H1 (cell line): ENCODE measurements around the gene LMAN2. TPM values are rescaled to one million over a fixed set of nuclear protein-coding genes. Genes with fewer than 3 reads are reported as not detected.

ENCODE experiments used
- ATF2 ChIP-seq: IDR thresholded peaks from 2 replicates; pipeline ENCODE4 v1.6.1; 2012; ENCODE audit warnings: low read length, inconsistent platforms
- CBX5 ChIP-seq: fragments of 300-800, 300-1000 bp; sonication (generic); IDR thresholded peaks from 2 replicates; pipeline ENCODE4 v1.7.1; 2016; ENCODE audit warnings: antibody characterized with exemption, low read length, low read depth
- CBX8 ChIP-seq: fragments of 300-800, 300-1000 bp; sonication (generic); IDR thresholded peaks from 2 replicates; pipeline ENCODE4 v1.7.1; 2016; ENCODE audit warnings: low read depth, low read length, borderline replicate concordance
- CHD1 ChIP-seq: IDR thresholded peaks from 2 replicates; pipeline ENCODE4 v1.6.1; 2012; ENCODE audit warnings: low read depth, low read length, improper control_type of control experiment
- CTBP2 ChIP-seq: IDR thresholded peaks from 2 replicates; pipeline ENCODE4 v1.7.0; 2011; ENCODE audit warnings: borderline replicate concordance, mild to moderate bottlenecking, moderate library complexity, mixed read lengths, low read length; ENCODE audit not compliant: insufficient read depth, insufficient read length
- EGR1 ChIP-seq: IDR thresholded peaks from 2 replicates; pipeline ENCODE4 v1.6.1; 2011; ENCODE audit warnings: low read depth, low read length, borderline replicate concordance
- EP300 ChIP-seq, 2 experiments: IDR thresholded peaks; 1 replicate in 1 of 2; 2 replicates in 1 of 2; pipeline ENCODE4 v1.6.1; 2011 to 2012; ENCODE audit warnings: low read depth in 2 of 2, low read length in 2 of 2, mild to moderate bottlenecking in 2 of 2, borderline replicate concordance in 1 of 2, inconsistent platforms in 1 of 2, moderate library complexity in 1 of 2
- HDAC2 ChIP-seq, 2 experiments: fragments of 300-600 bp in 1 of 2; sonication (generic) in 1 of 2; IDR thresholded peaks; 2 replicates each; pipeline ENCODE4 v1.6.1; 2011 to 2012; ENCODE audit warnings: low read depth in 2 of 2, low read length in 2 of 2, mild to moderate bottlenecking in 2 of 2, moderate library complexity in 2 of 2, borderline replicate concordance in 1 of 2, inconsistent platforms in 1 of 2
- JUN ChIP-seq: IDR thresholded peaks from 2 replicates; pipeline ENCODE4 v1.6.1; 2011; ENCODE audit warnings: low read depth, mild to moderate bottlenecking, improper control_type of control experiment, low read length
- KDM5A ChIP-seq: fragments of 200-600 bp; IDR thresholded peaks from 2 replicates; pipeline ENCODE4 v1.7.1; 2012; ENCODE audit warnings: mild to moderate bottlenecking, low read length, inconsistent platforms, mixed read lengths
- MAFK ChIP-seq: IDR thresholded peaks from 2 replicates; pipeline ENCODE4 v1.6.1; 2012; ENCODE audit warnings: low read depth, mild to moderate bottlenecking, improper control_type of control experiment, low read length
- POLR2A ChIP-seq, 2 experiments: IDR thresholded peaks; 1 replicate in 1 of 2; 2 replicates in 1 of 2; pipeline ENCODE4 v1.6.1; 2011; ENCODE audit warnings: low read depth in 2 of 2, low read length in 2 of 2, mild to moderate bottlenecking in 2 of 2; ENCODE audit errors: control extremely low read depth in 1 of 2
- POU5F1 ChIP-seq: IDR thresholded peaks from 2 replicates; pipeline ENCODE4 v1.6.1; 2011; ENCODE audit warnings: low read depth, mild to moderate bottlenecking, low read length, moderate library complexity
- RAD21 ChIP-seq, 2 experiments: IDR thresholded peaks in 1 of 2; conservative IDR thresholded peaks in 1 of 2; 2 replicates each; pipeline ENCODE4 v1.6.1; 2011; ENCODE audit warnings: low read depth in 2 of 2, low read length in 2 of 2, improper control_type of control experiment in 1 of 2, inconsistent platforms in 1 of 2, mild to moderate bottlenecking in 1 of 2, moderate library complexity in 1 of 2
- RXRA ChIP-seq: IDR thresholded peaks from 2 replicates; pipeline ENCODE4 v1.6.1; 2011; ENCODE audit warnings: low read depth, mild to moderate bottlenecking, low read length, moderate library complexity; ENCODE audit not compliant: insufficient read depth
- SAP30 ChIP-seq: fragments of 300-600 bp; sonication (generic); IDR thresholded peaks from 2 replicates; pipeline ENCODE4 v1.7.1; 2012; ENCODE audit warnings: low read length, moderate library complexity, mild to moderate bottlenecking, inconsistent platforms; ENCODE audit not compliant: insufficient read depth, insufficient replicate concordance
- TAF7 ChIP-seq: optimal IDR thresholded peaks from 2 replicates; pipeline ENCODE3; 2011; ENCODE audit warnings: low read depth, mild to moderate bottlenecking, inconsistent platforms, low read length, moderate library complexity, borderline replicate concordance
- TCF12 ChIP-seq: IDR thresholded peaks from 2 replicates; pipeline ENCODE4 v1.6.1; 2011; ENCODE audit warnings: low read depth, mild to moderate bottlenecking, low read length
- YY1 ChIP-seq: IDR thresholded peaks from 2 replicates; pipeline ENCODE4 v1.6.1; 2011; ENCODE audit warnings: low read depth, mild to moderate bottlenecking, low read length
- ZNF274 ChIP-seq: IDR thresholded peaks from 2 replicates; pipeline ENCODE4 v1.7.0; 2012; ENCODE audit warnings: low read length, borderline replicate concordance; ENCODE audit errors: extremely low read depth
- polyA plus RNA-seq, 7 experiments: library from polyadenylated mRNA; depleted of rRNA in 3 of 7; stranded (reverse) in 5 of 7; unstranded in 2 of 7; fragments of >200 nt in 5 of 7; fragments of 200-250 nt in 2 of 7; gene quantifications; 1 replicate in 5 of 7; 2 replicates in 1 of 7; 4 replicates in 1 of 7; pipeline versions ENCODE4 v1.2.1 to v1.2.3, GENCODE V29; 2011 to 2013; ENCODE audit warnings: missing spikeins in 2 of 7, mixed read lengths in 2 of 7
- total RNA-seq: library from RNA; stranded (reverse); fragmentation: NEBNext Ultra II Directional; extraction: Animal tissue kit (Norgen Biotek cat#: 25700); gene quantifications from 2 replicates; pipeline ENCODE4 v1.2.1, GENCODE V29; 2021

LMAN2 gene
- total and polyA plus RNA-seq, 2 of the 8 experiments (the other 6 are each of a cell fraction or from before 2014, with no cell fraction given): 116 to 225 TPM

DNA sequence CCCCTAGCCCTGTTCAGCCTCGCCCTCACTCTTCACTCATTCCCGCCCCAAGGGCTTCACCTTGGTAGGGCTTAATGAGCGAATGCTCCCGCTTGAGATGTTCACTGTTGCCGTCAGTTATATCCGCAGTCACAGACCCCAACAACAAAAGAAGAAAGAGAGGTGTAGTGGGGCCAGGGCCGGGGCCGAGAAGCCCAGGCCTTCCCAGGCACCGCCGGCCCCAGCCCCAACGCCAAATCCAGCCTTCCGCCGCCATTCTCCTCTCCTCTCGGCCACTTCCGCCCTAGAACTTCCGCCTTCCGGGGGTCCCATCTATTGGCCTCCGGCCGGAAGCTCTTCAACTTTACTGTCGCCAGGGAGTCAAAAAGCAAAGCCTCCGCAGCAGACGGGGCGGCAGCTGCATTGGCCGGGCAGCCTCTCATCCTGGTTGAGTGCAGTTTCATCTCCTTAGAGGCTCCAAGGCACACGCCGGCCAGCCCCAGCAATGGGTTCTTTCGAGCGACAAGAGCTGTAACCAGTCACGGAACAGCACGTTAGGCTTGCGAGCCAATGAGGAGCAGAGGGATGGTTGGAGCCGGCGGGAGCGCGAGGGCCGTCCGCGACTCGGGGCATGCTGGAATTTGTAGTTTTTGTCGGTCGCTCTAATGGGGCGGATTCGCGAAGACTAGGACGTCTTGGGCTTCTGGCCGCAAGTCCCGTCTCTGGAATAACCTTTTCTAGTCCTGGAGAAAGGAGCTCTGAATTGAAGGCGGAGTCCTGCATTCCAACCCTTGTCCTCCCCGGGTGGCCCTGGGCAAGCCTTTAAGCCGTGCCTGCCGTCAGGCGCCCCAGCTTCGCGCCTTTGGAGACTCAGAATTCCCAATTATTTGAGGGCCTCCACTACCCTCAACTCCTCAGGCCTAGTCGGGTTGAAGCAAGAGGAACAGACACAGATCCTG lies at the start of gene LMAN2 (continued):
- TF ChIP-seq MAFK (no peak), ZNF274 (no peak), KDM5A (peak; percentile 98), POLR2A (IDR thresholded peaks at IDR 0.05; ENCODE audit: control extremely low read depth in 1 of 2, low read depth in 2 of 2, low read length in 2 of 2) (peak in 1 of 2 experiments; percentile 83; a peak in 2 of 3 replicates), YY1 (peak; percentile 95), CTBP2 (no peak), EP300 (IDR thresholded peaks at IDR 0.05; ENCODE audit: borderline replicate concordance in 1 of 2, low read depth in 2 of 2, low read length in 2 of 2) (no peak), JUN (no peak), ATF2 (no peak), POU5F1 (no peak), CBX5 (no peak), TAF7 (no peak), CBX8 (no peak), TCF12 (no peak), EGR1 (no peak), RXRA (no peak), RAD21 (IDR thresholded peaks at IDR 0.05 in 1 of 2, conservative IDR thresholded peaks at IDR 0.05 in 1 of 2; ENCODE audit: low read depth in 2 of 2, low read length in 2 of 2) (no peak), HDAC2 (IDR thresholded peaks at IDR 0.05; ENCODE audit: borderline replicate concordance in 1 of 2, low read depth in 2 of 2, low read length in 2 of 2) (peak; percentile 12 to 83; a peak in 1 of 4 replicates), CHD1 (no peak), SAP30 (peak; percentile 19)
